Heart left ventricle (tissue), 13 donors: ENCODE results near the gene CIAO2A.

Source experiments
- POLR2A ChIP-seq, 2 donors: fragments of 450-650 bp; IDR thresholded peaks; one replicate each; pipeline ENCODE4 v1.6.1; 2017; ENCODE audit warnings: antibody characterized with exemption in 2 of 2, mild to moderate bottlenecking in 2 of 2, moderate library complexity in 2 of 2
- TF ChIP-seq, protein P1 (sequence below), 12 donors: fragments of 200-600 bp; sonication (generic) in 4 of 12; IDR thresholded peaks; one replicate each; pipeline versions ENCODE4 v1.5.0 to v1.8.0; 2018 to 2022; ENCODE audit warnings: antibody characterized with exemption in 12 of 12, mild to moderate bottlenecking in 5 of 12
- donor health status: ischemic (EF 13 %, LVEDD 7.1; RV severe dilation, severe dysfunction).
- donor health status: DM: no; HTN: yes; CAD: no.
- donor health status: DM: no; HTN: no; CAD: no.
- donor health status: ischemic (EF 25% LVEDD 6.9; RV normal size, moderate dysfunction).
- donor health status: ischemic (EF 25% LVEDD 5.7; RV mildly dilated, moderate dysfunction).
- donor health status: ischemic (EF 35%, LVEDD 5.7; RV mildly dilated, moderate dysfunction).
- donor health status: nonischemic (EF 11% LVEDD 7.7; RV severe dilation, severe dysfunction).
- donor health status: DM: yes; HTN: yes; CAD: no.
- donor health status: PGD.
- donor health status: ischemic (EF 29% LVEDD 5.4; RV normal size, mild dysfunction).
- donor health status: nonischemic (EF 23%, LVEDD 6.1; RV moderate dilation, normal function).

- TF ChIP-seq, protein P1, sequence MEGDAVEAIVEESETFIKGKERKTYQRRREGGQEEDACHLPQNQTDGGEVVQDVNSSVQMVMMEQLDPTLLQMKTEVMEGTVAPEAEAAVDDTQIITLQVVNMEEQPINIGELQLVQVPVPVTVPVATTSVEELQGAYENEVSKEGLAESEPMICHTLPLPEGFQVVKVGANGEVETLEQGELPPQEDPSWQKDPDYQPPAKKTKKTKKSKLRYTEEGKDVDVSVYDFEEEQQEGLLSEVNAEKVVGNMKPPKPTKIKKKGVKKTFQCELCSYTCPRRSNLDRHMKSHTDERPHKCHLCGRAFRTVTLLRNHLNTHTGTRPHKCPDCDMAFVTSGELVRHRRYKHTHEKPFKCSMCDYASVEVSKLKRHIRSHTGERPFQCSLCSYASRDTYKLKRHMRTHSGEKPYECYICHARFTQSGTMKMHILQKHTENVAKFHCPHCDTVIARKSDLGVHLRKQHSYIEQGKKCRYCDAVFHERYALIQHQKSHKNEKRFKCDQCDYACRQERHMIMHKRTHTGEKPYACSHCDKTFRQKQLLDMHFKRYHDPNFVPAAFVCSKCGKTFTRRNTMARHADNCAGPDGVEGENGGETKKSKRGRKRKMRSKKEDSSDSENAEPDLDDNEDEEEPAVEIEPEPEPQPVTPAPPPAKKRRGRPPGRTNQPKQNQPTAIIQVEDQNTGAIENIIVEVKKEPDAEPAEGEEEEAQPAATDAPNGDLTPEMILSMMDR (IDR thresholded peaks at IDR 0.05) = no peak
- no peak for TF ChIP-seq POLR2A (IDR thresholded peaks at IDR 0.05)
These were observed 43.2 kb downstream of the CIAO2A start for GRCh38 chr15:64050281-64051092.
